ENCODE results near the gene TRIM29.

DNA sequence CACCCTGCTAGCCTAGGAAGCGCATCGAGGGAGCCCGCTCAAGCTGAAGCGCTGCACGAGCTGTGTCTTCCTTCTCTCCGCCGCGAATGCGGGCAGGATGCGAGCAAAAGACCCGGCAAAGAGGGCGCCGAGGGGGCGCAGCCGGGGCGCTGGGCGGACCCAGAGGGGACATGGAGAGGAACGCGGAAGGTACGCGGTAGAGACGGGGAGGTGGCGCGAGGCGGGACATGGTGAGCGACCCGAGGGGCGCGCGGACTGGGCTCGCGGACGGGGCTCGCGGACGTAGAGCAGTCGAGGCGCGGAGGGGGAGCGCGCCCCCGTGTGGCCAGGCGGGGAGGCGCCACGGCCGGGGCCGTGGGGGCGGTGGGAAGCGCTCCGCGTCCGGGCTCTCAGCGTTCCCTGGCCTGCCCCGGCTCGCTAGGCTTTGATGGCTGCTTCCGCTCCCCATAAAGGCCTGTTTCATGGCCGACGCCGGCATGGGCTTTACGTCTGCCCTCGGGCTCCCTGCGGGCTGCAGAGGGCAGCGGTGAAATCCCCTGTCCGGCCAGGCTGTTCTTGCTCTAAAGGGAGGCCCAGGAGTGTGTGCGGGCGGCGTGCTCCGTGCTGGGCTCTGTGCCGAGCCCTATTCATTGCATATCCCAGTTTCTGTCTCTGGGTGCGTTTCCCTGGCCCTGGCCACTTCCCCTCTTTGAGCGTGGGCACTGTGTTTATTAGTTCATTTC is 31.2 kb upstream of the TRIM29 start:
- no peak for TF ChIP-seq EZH2phosphoT487 (IDR thresholded peaks at IDR 0.05; ENCODE audit: unreplicated experiment)
- no peak for TF ChIP-seq EZH2 (IDR thresholded peaks at IDR 0.05; ENCODE audit: low read depth, unreplicated experiment)
- TF ChIP-seq, protein P1, sequence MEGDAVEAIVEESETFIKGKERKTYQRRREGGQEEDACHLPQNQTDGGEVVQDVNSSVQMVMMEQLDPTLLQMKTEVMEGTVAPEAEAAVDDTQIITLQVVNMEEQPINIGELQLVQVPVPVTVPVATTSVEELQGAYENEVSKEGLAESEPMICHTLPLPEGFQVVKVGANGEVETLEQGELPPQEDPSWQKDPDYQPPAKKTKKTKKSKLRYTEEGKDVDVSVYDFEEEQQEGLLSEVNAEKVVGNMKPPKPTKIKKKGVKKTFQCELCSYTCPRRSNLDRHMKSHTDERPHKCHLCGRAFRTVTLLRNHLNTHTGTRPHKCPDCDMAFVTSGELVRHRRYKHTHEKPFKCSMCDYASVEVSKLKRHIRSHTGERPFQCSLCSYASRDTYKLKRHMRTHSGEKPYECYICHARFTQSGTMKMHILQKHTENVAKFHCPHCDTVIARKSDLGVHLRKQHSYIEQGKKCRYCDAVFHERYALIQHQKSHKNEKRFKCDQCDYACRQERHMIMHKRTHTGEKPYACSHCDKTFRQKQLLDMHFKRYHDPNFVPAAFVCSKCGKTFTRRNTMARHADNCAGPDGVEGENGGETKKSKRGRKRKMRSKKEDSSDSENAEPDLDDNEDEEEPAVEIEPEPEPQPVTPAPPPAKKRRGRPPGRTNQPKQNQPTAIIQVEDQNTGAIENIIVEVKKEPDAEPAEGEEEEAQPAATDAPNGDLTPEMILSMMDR (conservative IDR thresholded peaks at IDR 0.05; ENCODE audit: low read depth in 2 of 2), result peak; percentile 64 to 82
- TF ChIP-seq POLR2AphosphoS5 (IDR thresholded peaks at IDR 0.05; ENCODE audit: low read depth), result peak; percentile 36; the same call in 1 of the 2 replicates
- peak; percentile 61 for TF ChIP-seq CREB1 (CRISPR knock-in tag; IDR thresholded peaks at IDR 0.05; ENCODE audit: low read depth)
- TF ChIP-seq, protein P2, sequence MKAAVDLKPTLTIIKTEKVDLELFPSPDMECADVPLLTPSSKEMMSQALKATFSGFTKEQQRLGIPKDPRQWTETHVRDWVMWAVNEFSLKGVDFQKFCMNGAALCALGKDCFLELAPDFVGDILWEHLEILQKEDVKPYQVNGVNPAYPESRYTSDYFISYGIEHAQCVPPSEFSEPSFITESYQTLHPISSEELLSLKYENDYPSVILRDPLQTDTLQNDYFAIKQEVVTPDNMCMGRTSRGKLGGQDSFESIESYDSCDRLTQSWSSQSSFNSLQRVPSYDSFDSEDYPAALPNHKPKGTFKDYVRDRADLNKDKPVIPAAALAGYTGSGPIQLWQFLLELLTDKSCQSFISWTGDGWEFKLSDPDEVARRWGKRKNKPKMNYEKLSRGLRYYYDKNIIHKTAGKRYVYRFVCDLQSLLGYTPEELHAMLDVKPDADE (IDR thresholded peaks at IDR 0.05), result peak; percentile 28; the same call in 1 of the 2 replicates
- TF ChIP-seq, protein P3, sequence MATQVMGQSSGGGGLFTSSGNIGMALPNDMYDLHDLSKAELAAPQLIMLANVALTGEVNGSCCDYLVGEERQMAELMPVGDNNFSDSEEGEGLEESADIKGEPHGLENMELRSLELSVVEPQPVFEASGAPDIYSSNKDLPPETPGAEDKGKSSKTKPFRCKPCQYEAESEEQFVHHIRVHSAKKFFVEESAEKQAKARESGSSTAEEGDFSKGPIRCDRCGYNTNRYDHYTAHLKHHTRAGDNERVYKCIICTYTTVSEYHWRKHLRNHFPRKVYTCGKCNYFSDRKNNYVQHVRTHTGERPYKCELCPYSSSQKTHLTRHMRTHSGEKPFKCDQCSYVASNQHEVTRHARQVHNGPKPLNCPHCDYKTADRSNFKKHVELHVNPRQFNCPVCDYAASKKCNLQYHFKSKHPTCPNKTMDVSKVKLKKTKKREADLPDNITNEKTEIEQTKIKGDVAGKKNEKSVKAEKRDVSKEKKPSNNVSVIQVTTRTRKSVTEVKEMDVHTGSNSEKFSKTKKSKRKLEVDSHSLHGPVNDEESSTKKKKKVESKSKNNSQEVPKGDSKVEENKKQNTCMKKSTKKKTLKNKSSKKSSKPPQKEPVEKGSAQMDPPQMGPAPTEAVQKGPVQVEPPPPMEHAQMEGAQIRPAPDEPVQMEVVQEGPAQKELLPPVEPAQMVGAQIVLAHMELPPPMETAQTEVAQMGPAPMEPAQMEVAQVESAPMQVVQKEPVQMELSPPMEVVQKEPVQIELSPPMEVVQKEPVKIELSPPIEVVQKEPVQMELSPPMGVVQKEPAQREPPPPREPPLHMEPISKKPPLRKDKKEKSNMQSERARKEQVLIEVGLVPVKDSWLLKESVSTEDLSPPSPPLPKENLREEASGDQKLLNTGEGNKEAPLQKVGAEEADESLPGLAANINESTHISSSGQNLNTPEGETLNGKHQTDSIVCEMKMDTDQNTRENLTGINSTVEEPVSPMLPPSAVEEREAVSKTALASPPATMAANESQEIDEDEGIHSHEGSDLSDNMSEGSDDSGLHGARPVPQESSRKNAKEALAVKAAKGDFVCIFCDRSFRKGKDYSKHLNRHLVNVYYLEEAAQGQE (IDR thresholded peaks at IDR 0.05; ENCODE audit: unreplicated experiment), result no peak
- TF ChIP-seq JUNB (IDR thresholded peaks at IDR 0.05; ENCODE audit: unreplicated experiment), result no peak
- TF ChIP-seq STAT1 (IDR thresholded peaks at IDR 0.05; ENCODE audit: unreplicated experiment), result no peak
- TF ChIP-seq ZNF114 (CRISPR knock-in tag; IDR thresholded peaks at IDR 0.05), result no peak
